ENCODE data around the gene UNC119B.

UNC119B gene

GRCh38 chr12:120688527-120689071, 21.7 kb upstream of the UNC119B start:
- no peak for DNase-seq

- no peak for DNase-seq
Observed at GRCh38 chr12:120689397-120690082, 20.7 kb upstream of the UNC119B start.

- no peak for DNase-seq
Observed at GRCh38 chr12:120690083-120690450, 20.2 kb upstream of the UNC119B start.

- DNase-seq, result no peak
Observed at GRCh38 chr12:120690978-120691377, 19.3 kb upstream of the UNC119B start.

GRCh38 chr12:120692524-120693033, 17.7 kb upstream of the UNC119B start:
- DNase-seq, result no peak

GRCh38 chr12:120693848-120694247, 16.4 kb upstream of the UNC119B start:
- DNase-seq, result no peak

- DNase-seq, result no peak
Observed at GRCh38 chr12:120696626-120697025, 13.6 kb upstream of the UNC119B start.

GRCh38 chr12:120697344-120697743, 12.9 kb upstream of the UNC119B start:
- no peak for DNase-seq

GRCh38 chr12:120698665-120699064, 11.6 kb upstream of the UNC119B start:
- DNase-seq, result no peak

GRCh38 chr12:120699553-120699952, 10.7 kb upstream of the UNC119B start:
- DNase-seq, result no peak

GRCh38 chr12:120700886-120701285, 9.4 kb upstream of the UNC119B start:
- DNase-seq, result no peak

- DNase-seq, result no peak
Observed at GRCh38 chr12:120702637-120703036, 7.6 kb upstream of the UNC119B start.

- DNase-seq, result no peak
Observed at GRCh38 chr12:120703311-120703942, 6.8 kb upstream of the UNC119B start.

- no peak for DNase-seq
Observed at GRCh38 chr12:120705618-120706017, 4.6 kb upstream of the UNC119B start.

GRCh38 chr12:120706029-120706428, 4.2 kb upstream of the UNC119B start:
- no peak for DNase-seq

GRCh38 chr12:120708651-120709050, 1.6 kb upstream of the UNC119B start:
- DNase-seq, result no peak

GRCh38 chr12:120710805-120711296, 593 bp downstream of the UNC119B start:
- peak; percentile 30 for DNase-seq

- no peak for DNase-seq
Observed at GRCh38 chr12:120711411-120711810, 1.2 kb downstream of the UNC119B start.

GRCh38 chr12:120712610-120713009, 2.4 kb downstream of the UNC119B start:
- no peak for DNase-seq

- peak; percentile 88 for DNase-seq
Observed at GRCh38 chr12:120713861-120714482, 3.7 kb downstream of the UNC119B start.

GRCh38 chr12:120718055-120718454, 7.8 kb downstream of the UNC119B start:
- no peak for DNase-seq

GRCh38 chr12:120719072-120719471, 8.8 kb downstream of the UNC119B start:
- DNase-seq, result no peak

- DNase-seq, result no peak
Observed at GRCh38 chr12:120719496-120720233, 9.4 kb downstream of the UNC119B start.

Measured in CD4-positive, alpha-beta T cell treated with Interleukin-10 for 1 hour (primary cell).